A549 treated with GW870086 at 1 μM for 4 hours (cell line): ENCODE data around the gene TMEM63C. TPM values are rescaled to one million over a fixed set of nuclear protein-coding genes. Genes with fewer than 3 reads are reported as not detected.

Source experiments
- total RNA-seq: library from RNA; stranded (reverse); fragments of 200-300 nt; extraction: Qiagen RNA extraction; gene quantifications from 5 replicates; pipeline ENCODE4 v1.2.3, GENCODE V29; 2022; ENCODE audit warnings: low read depth

Gene TMEM63C
- 1.2 to 1.9 TPM (median 1.8 TPM) in 5 replicates for total RNA-seq

GRCh38 chr14:77181603-77182437 lies at the start of gene TMEM63C:
Gene TMEM63C, plus strand, starts transcription at chr14:77181798. Its CDS starts 37,016 bp downstream, at chr14:77218814.

GRCh38 chr14:77141214-77142004 lies 40.2 kb upstream of the TMEM63C start, which contains the start of gene ZDHHC22:
Gene ZDHHC22, minus strand, starts transcription at chr14:77141791. Its CDS starts 2,053 bp downstream, at chr14:77139738.

GRCh38 chr14:77271113-77271710 lies 89.6 kb downstream of the TMEM63C start, which contains the start of gene NGB:
Gene NGB, minus strand, starts transcription at chr14:77271206. Its CDS starts 269 bp downstream, at chr14:77270937.

Other genes with a start within 250 kb of the TMEM63C start
- gene IRF2BPL, start 153.1 kb upstream of the TMEM63C start, total RNA-seq, result 17.0 to 25.5 TPM (median 24.1 TPM) in 5 replicates
- 5.5 to 8.6 TPM (median 7.6 TPM) in 5 replicates for gene CIPC, start 83.5 kb upstream of the TMEM63C start, total RNA-seq
- gene ZDHHC22, start 40.0 kb upstream of the TMEM63C start, total RNA-seq, result 0.18 to 0.35 TPM (median 0.23 TPM) in 5 replicates
- gene NGB, start 89.4 kb downstream of the TMEM63C start, total RNA-seq, result not detected in 5 replicates
- gene POMT2, start 139.1 kb downstream of the TMEM63C start, total RNA-seq, result 25.4 to 33.3 TPM (median 29.7 TPM) in 5 replicates
- 29.7 to 35.8 TPM (median 33.5 TPM) in 5 replicates for gene GSTZ1, start 139.2 kb downstream of the TMEM63C start, total RNA-seq
- 4.1 to 8.2 TPM (median 6.9 TPM) in 5 replicates for gene TMED8, start 195.3 kb downstream of the TMEM63C start, total RNA-seq
- gene SAMD15, start 195.6 kb downstream of the TMEM63C start, total RNA-seq, result 1.5 to 2.0 TPM (median 1.7 TPM) in 5 replicates
- gene NOXRED1, start 241.7 kb downstream of the TMEM63C start, total RNA-seq, result 0.10 TPM in 1 of 5 replicates, not detected in the others